Measurements from ENCODE around the gene BICDL1.

The BICDL1 gene

DNA sequence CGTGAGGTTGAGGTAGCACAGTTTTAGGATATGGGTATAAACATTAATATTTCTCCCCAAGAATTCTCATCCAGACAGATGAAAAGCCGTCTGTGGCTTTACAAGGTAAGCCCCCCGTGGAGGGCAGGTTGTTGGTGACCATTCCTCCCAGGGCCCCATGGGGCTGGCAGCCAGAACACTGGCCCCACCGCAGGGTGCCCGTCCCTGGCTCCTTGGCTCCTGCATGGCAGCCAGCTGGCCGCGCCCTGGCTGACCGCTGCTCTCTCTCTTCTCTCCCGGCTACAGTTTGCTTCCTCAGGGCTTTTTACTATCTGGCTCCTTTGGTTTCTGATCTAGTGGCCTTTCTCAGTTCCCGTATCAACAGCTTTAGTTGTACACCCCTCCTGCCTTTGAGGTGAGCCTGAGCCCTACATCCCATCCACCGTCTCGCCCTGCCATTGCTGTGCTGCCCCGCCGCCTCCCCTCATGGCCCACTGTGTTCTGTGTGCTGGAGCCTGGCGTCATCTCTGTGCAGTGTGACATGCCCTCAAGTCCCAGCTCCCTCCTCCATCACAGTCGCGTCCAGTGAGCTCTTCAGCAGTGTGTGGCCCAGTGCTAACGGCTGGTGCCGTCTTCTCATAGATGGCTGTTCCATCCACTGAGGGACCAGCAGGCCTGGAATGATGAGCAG is 101.7 kb downstream of the BICDL1 start:
- no peak for TF ChIP-seq ZNF274 (IDR thresholded peaks at IDR 0.05; ENCODE audit: low read depth, low read length)
- no peak overlapping the region for H3K4me3 ChIP-seq (ENCODE audit: low read length)

DNA sequence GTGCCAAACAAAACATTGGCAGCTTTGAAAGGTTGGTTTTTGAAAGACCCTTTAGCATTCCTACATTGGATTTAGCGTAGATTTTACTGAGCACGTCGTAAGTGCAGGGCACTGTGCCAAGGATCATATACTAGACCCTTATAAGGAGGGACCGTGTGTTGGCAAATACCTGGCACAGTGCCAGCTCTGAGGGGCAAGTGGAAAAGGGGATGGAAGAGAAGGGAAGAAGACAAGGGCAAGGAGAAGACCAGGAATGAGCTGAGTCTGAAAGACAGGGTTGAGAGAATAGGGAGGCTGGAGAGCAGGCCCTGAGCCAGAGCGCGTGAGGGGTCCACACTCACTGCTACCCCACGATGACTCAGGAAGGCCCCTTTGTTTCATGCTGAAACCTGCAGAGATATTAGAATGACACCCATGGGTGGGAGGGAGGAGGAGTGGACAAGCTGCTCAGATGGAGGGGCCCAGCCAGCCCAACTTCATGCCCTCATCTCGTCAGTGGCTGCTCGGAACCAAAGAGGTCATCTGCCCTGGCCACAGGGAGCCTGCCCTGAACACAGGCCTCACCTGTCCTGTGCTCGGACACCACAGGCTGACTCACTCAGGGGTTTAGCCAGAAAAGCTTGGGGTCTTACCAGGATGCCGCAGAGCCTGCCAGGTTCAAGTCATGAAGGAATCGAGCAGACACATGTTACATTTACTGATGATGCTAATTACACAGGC is 102.5 kb downstream of the BICDL1 start:
- TF ChIP-seq ZNF274 (IDR thresholded peaks at IDR 0.05; ENCODE audit: low read depth, low read length) = no peak
- H3K4me3 ChIP-seq (ENCODE audit: low read length) = no peak overlapping the region

DNA sequence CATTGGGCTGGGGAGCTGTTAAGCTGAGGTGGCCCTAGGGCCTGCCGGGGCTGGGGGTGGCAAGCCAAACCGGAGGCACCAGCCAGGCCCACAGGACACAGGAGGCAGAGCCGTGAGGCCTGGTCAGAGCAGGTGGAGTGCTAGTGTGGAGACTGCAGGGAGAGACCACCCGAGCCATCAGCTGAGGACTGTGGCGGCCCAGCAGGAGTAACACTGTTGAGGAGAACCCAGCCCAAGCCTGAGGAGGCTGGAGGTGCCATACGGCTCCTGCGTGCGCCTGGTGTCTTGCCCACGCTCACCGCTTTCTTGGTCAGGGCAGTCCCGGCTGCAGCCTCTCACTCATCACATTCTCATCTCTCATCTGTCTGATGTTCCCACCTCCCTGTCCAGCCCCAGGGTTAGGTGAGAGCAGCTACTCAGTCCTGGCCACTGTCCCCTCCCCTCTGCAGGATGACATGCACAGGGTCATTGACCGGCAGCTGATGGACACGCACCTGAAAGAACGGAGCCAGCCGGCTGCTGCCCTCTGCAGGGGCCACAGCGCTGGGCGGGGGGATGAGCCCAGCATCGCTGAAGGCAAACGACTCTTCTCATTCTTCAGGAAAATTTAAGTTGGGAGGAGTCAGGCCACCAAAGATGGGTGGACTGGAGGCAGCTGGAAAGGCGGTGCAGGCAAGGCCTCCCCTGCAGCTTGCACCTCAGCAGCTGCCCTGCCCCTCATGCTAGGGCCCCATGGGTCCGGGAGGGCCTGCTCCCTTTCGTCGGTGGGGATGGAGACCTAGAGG is 103.7 kb downstream of the BICDL1 start:
- no peak for TF ChIP-seq ZNF274 (IDR thresholded peaks at IDR 0.05; ENCODE audit: low read depth, low read length)
- no peak overlapping the region for H3K4me3 ChIP-seq (ENCODE audit: low read length)

DNA sequence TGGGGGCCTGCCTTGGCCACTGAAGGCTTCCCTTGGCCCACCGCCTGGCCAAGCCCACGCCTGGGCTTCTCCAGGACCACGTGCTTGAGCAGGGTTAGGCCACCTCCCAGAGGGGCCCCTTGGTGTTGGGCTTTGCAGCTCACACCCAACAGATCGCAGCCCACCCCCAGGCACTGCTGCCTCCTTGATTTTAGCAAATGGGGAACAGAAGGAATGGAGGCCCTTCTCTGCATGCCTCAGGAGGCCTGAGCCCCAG is 104.2 kb downstream of the BICDL1 start:
- TF ChIP-seq ZNF274 (IDR thresholded peaks at IDR 0.05; ENCODE audit: low read depth, low read length) = no peak
- no peak overlapping the region for H3K4me3 ChIP-seq (ENCODE audit: low read length)

DNA sequence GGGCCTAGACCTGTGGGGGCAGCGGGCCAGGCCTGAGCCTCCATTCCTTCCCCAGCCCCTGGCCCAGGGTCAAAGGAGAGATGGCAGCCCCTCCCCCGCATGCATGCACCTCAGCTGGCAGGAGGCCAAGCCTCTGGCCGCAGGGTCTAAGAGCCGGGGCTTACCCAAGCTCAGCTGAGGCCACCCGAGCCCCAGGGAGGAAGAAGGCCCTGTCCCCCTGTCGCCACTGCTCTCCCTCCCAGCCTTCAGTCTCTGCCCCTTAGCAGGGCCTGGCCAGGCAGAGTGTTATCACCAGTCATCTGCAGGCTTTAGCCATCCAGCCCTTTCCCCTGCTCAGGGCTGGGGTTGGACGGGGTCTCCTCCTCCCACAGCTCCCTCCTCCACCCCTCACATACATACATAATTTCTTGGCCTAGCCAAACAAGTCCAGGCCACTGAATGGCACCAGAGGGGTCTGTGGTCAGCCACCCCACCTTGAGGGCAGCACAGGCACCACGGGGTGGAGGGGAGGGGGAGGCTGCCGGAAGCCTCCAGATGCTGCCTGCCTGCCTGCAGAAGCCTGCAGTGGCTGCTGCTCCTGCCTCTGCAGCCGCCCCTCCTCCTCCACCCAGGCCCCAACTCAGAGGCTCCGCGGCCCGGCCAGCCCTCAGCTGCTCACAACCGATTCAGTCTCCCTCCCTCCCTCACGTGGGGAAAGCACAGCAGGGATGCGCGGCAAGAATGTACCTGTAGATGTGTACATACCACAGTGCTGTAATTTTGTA is 104.7 kb downstream of the BICDL1 start:
- no peak overlapping the region for H3K4me3 ChIP-seq (ENCODE audit: low read length)

DNA sequence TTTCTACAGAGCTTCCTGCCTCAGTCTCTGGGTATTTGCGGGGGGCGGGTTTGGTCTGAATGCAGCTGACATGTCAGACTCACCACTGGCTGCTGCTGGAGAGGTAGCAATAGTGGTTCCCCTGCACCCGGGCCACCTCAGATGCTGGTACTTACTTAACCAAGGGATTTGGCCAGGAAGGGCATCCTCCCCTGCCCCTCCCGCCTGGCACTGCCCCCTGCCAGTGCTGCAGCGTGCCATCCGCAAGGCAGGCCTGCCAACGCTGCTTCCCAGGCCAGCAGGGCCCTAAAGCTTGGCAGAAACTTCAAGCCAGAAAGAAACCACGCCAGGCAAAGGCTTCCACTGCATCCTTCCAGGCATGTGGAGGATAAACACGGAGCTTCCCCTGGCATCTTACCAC is 105.4 kb downstream of the BICDL1 start:
- H3K4me3 ChIP-seq (ENCODE audit: low read length) = no peak overlapping the region
- TF ChIP-seq ZNF274 (IDR thresholded peaks at IDR 0.05; ENCODE audit: low read depth, low read length) = no peak

More for the DNA sequence above, 104.7 kb downstream of the BICDL1 start:
- no peak for TF ChIP-seq ZNF274 (IDR thresholded peaks at IDR 0.05; ENCODE audit: low read depth, low read length)

DNA sequence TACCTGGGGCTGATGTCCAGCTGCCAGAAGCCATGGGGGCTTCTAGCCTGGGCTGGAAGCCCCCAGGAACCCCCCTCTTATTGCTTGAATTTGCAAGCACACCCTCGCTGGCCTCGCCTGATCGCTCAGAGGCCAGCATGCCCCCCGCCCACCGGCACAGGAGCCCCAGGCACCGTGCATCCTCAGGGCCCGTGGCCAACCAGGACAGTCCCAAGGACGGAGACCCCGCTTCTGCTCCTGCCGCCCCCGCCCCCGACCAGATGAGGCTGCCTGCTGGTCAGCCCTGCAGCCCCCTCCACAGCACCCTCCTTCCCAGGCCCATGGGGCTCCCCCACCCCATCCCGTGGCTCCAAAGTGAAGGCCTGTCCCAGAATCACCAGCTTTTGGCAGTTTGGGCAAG is 106.3 kb downstream of the BICDL1 start:
- no peak overlapping the region for H3K4me3 ChIP-seq (ENCODE audit: low read length)
- no peak for TF ChIP-seq ZNF274 (IDR thresholded peaks at IDR 0.05; ENCODE audit: low read depth, low read length)

DNA sequence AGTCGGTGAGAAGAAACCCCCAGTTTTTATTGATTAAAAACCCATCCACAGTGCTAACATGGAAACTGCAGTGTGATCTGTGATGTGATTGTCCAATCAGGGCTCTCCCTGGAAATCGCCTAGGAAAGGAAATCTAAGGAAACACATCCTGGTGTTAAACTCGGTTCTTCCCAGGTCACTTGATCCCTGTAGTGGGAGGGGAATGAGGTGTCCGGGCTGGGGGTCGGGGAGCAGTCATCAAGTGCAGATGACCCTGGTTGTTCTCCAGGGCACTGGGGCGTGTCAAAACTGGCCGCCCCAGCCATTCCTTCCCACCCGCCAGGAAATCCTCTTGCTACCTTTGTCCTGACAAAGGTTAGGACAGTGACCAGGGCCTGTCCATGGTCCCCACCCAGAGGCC is 106.7 kb downstream of the BICDL1 start:
- no peak for TF ChIP-seq ZNF274 (IDR thresholded peaks at IDR 0.05; ENCODE audit: low read depth, low read length)
- no peak overlapping the region for H3K4me3 ChIP-seq (ENCODE audit: low read length)

DNA sequence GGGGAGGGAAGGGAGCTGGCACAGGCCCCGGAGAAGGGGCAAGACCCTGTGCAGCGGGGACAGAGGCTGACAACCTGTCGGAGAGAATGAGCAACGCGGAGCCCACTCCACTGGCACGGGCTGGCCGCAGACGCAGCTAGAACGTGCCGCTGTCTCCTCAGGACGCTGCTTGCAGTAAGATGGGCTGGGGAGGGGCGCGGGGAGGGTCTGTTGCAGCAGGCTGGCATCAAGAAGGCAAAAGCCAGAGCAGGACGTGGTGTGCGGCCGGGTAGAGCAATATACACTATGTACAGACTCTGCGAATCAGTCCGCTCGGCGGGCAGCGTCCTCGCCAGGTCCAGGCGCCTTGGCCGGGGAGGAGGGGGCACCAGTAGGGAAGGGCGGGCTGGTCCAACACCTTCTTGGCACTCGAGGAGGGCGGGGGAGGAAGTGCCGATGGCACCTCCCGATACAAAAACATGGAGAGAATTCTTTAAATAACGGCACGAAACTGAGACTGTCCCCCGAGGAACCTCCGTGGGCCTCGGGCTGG is 107.7 kb downstream of the BICDL1 start:
- no peak overlapping the region for H3K4me3 ChIP-seq (ENCODE audit: low read length)
- TF ChIP-seq ZNF274 (IDR thresholded peaks at IDR 0.05; ENCODE audit: low read depth, low read length) = no peak

DNA sequence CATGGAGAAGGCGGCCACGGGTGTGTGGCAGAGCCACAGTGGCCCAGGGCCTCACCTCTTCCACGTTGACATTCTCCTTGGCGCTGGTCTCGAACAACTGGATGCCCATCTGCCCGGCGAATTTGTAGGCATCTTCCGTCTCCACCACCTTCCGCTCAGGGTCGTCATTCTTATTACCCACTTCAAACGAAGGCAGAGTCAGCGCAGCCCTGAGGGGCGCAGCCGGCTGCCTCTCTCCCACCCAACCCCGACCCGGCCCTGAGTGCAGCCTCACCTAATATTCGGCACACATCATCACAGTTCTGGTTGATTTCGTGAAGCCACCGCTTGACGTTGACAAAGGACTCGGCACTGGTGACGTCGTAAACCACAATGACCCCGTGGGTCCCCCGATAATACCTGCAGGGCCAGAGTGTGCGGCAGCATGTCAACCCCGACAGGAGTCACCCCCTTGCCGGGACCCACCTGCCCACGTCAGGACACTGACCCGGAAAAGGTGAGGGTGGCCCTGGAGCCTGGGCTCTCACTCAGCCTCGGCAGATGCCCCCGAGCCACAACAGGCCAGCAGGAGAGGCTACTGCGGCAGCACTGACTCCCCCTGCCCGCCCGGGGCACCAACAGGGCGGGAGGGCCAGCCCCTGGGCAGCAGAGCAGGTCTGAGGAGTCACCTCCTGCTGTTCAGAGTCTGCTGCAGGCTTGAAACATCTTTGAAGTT is 109.9 kb downstream of the BICDL1 start:
- no peak for TF ChIP-seq ZNF274 (IDR thresholded peaks at IDR 0.05; ENCODE audit: low read depth, low read length)
- no peak overlapping the region for H3K4me3 ChIP-seq (ENCODE audit: low read length)

DNA sequence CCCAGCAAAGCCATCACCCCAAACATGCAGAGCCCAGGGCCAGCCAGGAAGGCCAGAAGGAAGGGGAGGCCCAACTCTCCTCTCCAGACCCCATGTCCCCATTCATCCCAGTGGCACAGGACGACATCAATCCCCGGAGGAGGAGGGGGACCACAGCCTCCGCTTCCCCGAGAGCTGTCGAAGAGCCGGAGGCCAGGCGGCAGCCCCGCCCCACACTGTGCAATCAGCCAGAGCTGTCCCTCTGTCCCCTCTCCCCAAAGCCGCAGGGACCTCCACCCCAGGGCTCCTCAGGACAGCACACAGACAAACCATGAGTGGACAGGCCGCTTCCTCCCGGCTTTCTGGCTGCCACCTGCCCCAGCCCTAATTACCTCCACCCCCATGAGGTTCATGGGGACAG is 110.7 kb downstream of the BICDL1 start:
- TF ChIP-seq ZNF274 (IDR thresholded peaks at IDR 0.05; ENCODE audit: low read depth, low read length) = no peak
- H3K4me3 ChIP-seq (ENCODE audit: low read length) = no peak overlapping the region

DNA sequence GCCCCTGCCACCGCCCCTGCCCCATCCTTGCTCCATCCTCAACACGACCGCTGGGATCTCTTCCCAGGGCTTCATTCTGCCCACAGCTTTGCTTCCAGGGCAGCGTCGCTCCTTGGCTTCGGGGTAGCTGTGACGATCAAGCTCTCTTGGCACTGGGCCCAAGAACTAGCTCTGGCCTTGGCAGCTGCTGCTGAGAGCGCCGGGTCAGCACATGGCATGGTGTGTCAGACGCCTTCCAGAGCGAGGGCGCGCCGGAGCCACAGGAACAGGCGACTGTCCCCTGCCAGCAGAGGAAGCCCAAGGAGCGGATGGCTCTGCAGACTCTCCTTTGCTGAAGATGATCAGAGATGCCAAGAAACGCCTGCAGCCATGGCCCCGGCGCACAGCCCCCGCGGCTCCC is 111.6 kb downstream of the BICDL1 start:
- H3K4me3 ChIP-seq (ENCODE audit: low read length) = no peak overlapping the region
- TF ChIP-seq ZNF274 (IDR thresholded peaks at IDR 0.05; ENCODE audit: low read depth, low read length) = no peak

DNA sequence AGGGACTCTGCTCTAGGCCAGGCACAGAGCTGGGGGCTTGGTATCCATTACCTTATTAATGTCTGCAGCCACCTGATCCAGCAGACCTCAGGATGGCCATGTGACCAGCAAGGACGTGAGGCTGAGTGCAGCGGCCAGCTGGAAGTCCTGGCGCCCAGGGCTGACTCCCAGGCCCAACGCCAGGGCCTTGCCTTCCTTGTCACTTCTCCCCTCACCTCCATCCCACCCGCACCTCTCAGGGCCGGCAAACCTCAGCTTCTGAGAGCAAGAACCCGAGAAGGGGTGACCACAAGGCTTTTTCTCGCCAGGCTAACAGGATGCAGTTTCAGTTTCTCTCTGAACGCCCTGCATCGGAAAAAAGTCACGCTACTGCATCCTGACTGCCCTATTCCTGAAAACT is 112.1 kb downstream of the BICDL1 start:
- H3K4me3 ChIP-seq (ENCODE audit: low read length) = no peak overlapping the region
- TF ChIP-seq ZNF274 (IDR thresholded peaks at IDR 0.05; ENCODE audit: low read depth, low read length) = no peak

DNA sequence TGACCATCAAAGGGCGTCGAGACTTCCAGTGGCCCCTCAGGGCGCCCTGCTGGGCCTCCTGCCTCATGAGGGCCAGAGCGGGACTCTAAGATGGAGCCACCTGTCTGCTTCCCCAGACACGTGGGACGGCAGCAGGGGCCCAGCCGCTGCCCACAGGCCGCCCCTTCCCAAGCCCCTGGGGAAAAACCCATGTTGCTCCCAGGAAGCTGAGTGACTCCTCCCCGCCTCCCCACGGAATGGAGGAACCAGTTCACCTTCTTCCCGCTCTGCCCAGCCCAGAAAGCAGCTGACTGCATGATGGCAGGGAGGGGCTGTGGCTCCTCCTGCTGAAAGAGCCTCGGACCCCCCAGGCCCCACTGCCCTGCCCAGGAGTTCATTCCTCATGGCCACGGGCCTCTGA is 112.6 kb downstream of the BICDL1 start:
- H3K4me3 ChIP-seq (ENCODE audit: low read length) = no peak overlapping the region
- no peak for TF ChIP-seq ZNF274 (IDR thresholded peaks at IDR 0.05; ENCODE audit: low read depth, low read length)
